K562 (cell line): ENCODE results near the gene ACVR2B. TPM values are rescaled to one million over a fixed set of nuclear protein-coding genes. Genes with fewer than 3 reads are reported as not detected.

ENCODE experiments used
- ATAC-seq: fragments of 200-7000 bp; cut with Tn5 transposase; 3 replicates; pipeline ENCODE4 v1.9.1; 2020; ENCODE audit warnings: moderate library complexity
- BruUV-seq: library from RNA; stranded (reverse); fragments of 400-500 nt; replicated peaks from 2 replicates; lab custom pipeline; 2021; lab: Mats Ljungman, UMichigan
- CTCF ChIA-PET: fragments of 300-600 bp; formaldehyde crosslinking; extraction: SDS; loops from one replicate; lab custom pipeline; 2021; ENCODE audit warnings: low intra/inter-chr PET ratio; lab: Yijun Ruan, JAX
- POLR2A ChIA-PET: fragments of 300-600, 350-650 bp; sonication (Branson Sonifier 250); formaldehyde crosslinking; extraction: SDS; loops from one replicate; lab custom pipeline; 2021; ENCODE audit warnings: antibody characterized with exemption, inconsistent platforms; lab: Yijun Ruan, JAX
- DNase-seq, 4 experiments: peaks; one replicate each; pipeline versions ENCODE4 v3.0.0 to v3.0.0-alpha.2; 2011 to 2018; ENCODE audit warnings: low spot score in 3 of 4, mixed read lengths in 3 of 4; ENCODE audit errors: extremely low read depth in 1 of 4
- FAIRE-seq: peaks from 2 replicates; lab custom pipeline; 2011; peaks lifted over from hg19 to GRCh38; lab: Jason Lieb, UNC
- H2AFZ ChIP-seq: 2 replicates; pipeline ENCODE4 v1.6.0; 2011; ENCODE audit warnings: low read depth, low read length, control low read depth, inconsistent platforms
- H3K27ac ChIP-seq: fragments of 200-600 bp; 3 replicates; pipeline ENCODE4 v1.8.0; 2011; ENCODE audit warnings: low read depth, mild to moderate bottlenecking, control low read depth, inconsistent platforms, low read length, moderate library complexity, mixed read lengths; ENCODE audit errors: extremely low read depth
- H3K27me3 ChIP-seq, 2 experiments: fragments of 300-600 bp in 1 of 2; 2 replicates in 1 of 2; 3 replicates in 1 of 2; pipeline versions ENCODE4 v1.6.0 to v1.8.0; 2011; ENCODE audit warnings: inconsistent platforms in 2 of 2, low read length in 2 of 2, mild to moderate bottlenecking in 1 of 2, mixed read lengths in 1 of 2, moderate library complexity in 1 of 2; ENCODE audit not compliant: control insufficient read depth in 2 of 2, insufficient read depth in 2 of 2
- H3K36me3 ChIP-seq: fragments of 300-600 bp; 3 replicates; pipeline ENCODE4 v1.8.0; 2011; ENCODE audit warnings: mild to moderate bottlenecking, low read length, inconsistent platforms; ENCODE audit not compliant: control insufficient read depth, insufficient read depth
- H3K4me1 ChIP-seq, 2 experiments: fragments of 200-600 bp in 1 of 2; replicated peaks in 1 of 2; 2 replicates in 1 of 2; 3 replicates in 1 of 2; pipeline versions ENCODE4 v1.5.1 to v1.8.0; 2011; ENCODE audit warnings: inconsistent platforms in 2 of 2, low read length in 2 of 2, mild to moderate bottlenecking in 1 of 2, mixed read lengths in 1 of 2, moderate library complexity in 1 of 2; ENCODE audit not compliant: control insufficient read depth in 2 of 2, insufficient read depth in 2 of 2
- H3K4me2 ChIP-seq: 2 replicates; pipeline ENCODE4 v1.6.1; 2011; ENCODE audit warnings: low read length, control low read depth, inconsistent platforms, mixed read lengths; ENCODE audit not compliant: insufficient read depth
- H3K4me3 ChIP-seq: fragments of 200-600 bp; sonication (generic), shearing (Covaris generic); 2 replicates; pipeline ENCODE4 v1.5.1; 2016; ENCODE audit warnings: control low read depth, inconsistent platforms
- H3K79me2 ChIP-seq: fragments of 200-600 bp; 3 replicates; pipeline ENCODE4 v1.8.0; 2011; ENCODE audit warnings: low read length, inconsistent platforms; ENCODE audit not compliant: control insufficient read depth, insufficient read depth
- H3K9ac ChIP-seq, 2 experiments: 2 replicates each; pipeline versions ENCODE4 v1.6.0 to v1.6.1; 2011; ENCODE audit warnings: low read depth in 2 of 2, low read length in 2 of 2, control low read depth in 1 of 2, inconsistent platforms in 1 of 2, mild to moderate bottlenecking in 1 of 2, mixed read lengths in 1 of 2; ENCODE audit not compliant: insufficient read depth in 1 of 2
- H3K9me1 ChIP-seq: one replicate; pipeline ENCODE4 v1.6.0; 2011; ENCODE audit warnings: inconsistent platforms, mild to moderate bottlenecking, low read length, moderate library complexity; ENCODE audit not compliant: control insufficient read depth, insufficient read depth
- H3K9me3 ChIP-seq: replicated peaks from 2 replicates; pipeline ENCODE4 v1.5.1; 2011; ENCODE audit warnings: low read depth, low read length, inconsistent platforms; ENCODE audit not compliant: control insufficient read depth, insufficient read depth
- H4K20me1 ChIP-seq: replicated peaks from 2 replicates; pipeline ENCODE4 v1.6.1; 2011; ENCODE audit warnings: low read length, inconsistent platforms, mixed read lengths; ENCODE audit not compliant: control insufficient read depth, insufficient read depth
- ATF7 ChIP-seq: fragments of 450-650 bp; IDR thresholded peaks from 2 replicates; pipeline ENCODE4 v1.7.1; 2014; ENCODE audit warnings: mild to moderate bottlenecking, moderate library complexity
- FOXA3 ChIP-seq, 2 experiments: fragments of 450-650 bp in 1 of 2; sonication (generic) in 1 of 2; formaldehyde crosslinking; IDR thresholded peaks in 1 of 2; conservative IDR thresholded peaks in 1 of 2; 2 replicates each; pipeline versions ENCODE4 v1.4.0 to v1.8.0; 2020 to 2022; ENCODE audit warnings: mild to moderate bottlenecking in 2 of 2, missing genetic modification reagents in 1 of 2
- WGBS: fragments of 100-300 bp; shearing (Covaris generic); methylation state at CpG from one replicate; pipeline ENCODE4 v1.1.6; 2016; ENCODE audit warnings: low coverage, mixed read lengths; ENCODE audit not compliant: insufficient coverage; ENCODE audit errors: missing lambda C conversion rate; 5-methylcytosine and 5-hydroxymethylcytosine counted together
- in situ Hi-C: fragments of 300-500 bp; cut with MboI; formaldehyde crosslinking; loops from 4 replicates; pipeline ENCODE4 v1.15.0; 2018; ENCODE audit warnings: inconsistent platforms, mixed read lengths
- intact Hi-C: fragments of 100-400 bp; cut with micrococcal nuclease; formaldehyde crosslinking; loops from 2 replicates; pipeline ENCODE4 v1.14.2; 2022
- polyA plus RNA-seq, 8 experiments: library from polyadenylated mRNA; depleted of rRNA in 4 of 8; stranded (reverse) in 5 of 8; unstranded in 3 of 8; fragments of >200 nt; fragmentation: Nextera tagmentation in 2 of 8; fragmentation: Illumina TruSeq in 1 of 8; extraction: Ambion mirVana in 2 of 8; extraction: Trizol in 1 of 8; gene quantifications; 2 replicates each; pipeline versions ENCODE4 v1.2.1 to v1.2.3, GENCODE V29; 2011 to 2014; ENCODE audit warnings: inconsistent platforms in 1 of 8, missing spikeins in 1 of 8
- small RNA-seq: library from RNA; depleted of rRNA; stranded (forward); fragments of <200 nt; gene quantifications from one replicate; pipeline ENCODE3, GENCODE V24; 2014
- total RNA-seq, 7 experiments: library from RNA; depleted of rRNA in 6 of 7; stranded (reverse); fragments of >200 nt in 6 of 7; fragmentation: Illumina TruSeq in 2 of 7; extraction: Trizol in 2 of 7; gene quantifications; 2 replicates each; pipeline versions ENCODE4 v1.2.1 to v1.2.3, GENCODE V29; 2011 to 2021; ENCODE audit warnings: low replicate concordance in 1 of 7

Gene ACVR2B
- total and polyA plus RNA-seq, 9 of the 15 experiments (the other 6 are each of a cell fraction or from before 2014, with no cell fraction given): 1.8 to 23.7 (median 7.1) TPM

DNA sequence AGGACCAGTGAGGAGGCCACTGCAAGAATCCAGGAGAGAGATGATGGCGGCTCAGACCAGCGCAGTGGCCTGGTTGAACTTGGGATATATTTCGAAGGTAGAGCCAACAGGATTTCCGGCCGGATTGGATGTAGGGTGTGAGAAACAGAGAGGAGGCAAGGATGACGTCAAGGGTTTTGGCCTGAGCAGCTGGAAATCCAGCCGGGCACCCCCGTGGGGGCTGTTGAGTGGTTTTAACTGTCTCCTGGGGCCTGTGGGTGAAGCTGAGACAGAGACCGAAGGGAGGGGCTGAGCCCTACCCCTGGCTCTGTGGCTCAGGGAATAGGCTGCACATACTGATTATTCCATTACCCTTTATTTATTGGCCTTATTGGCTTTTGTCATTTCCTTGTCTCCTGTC, 88.1 kb downstream of the ACVR2B start:
- FAIRE-seq (no peak), DNase-seq (no peak), ATAC-seq (0 out of 3 replicates have a peak, but pooled peaks have one; percentile 15)
- intact Hi-C loops: no loop called here
- no peaks in the 10 kb centered on the region for H3K36me3 ChIP-seq
- peaks cover 0 to 8% of the 10 kb centered on the region in 2 experiments; a peak in 1 of 5 replicates for H3K4me1 ChIP-seq
- peaks cover 27 to 56% of the 10 kb centered on the region in 2 experiments; a peak in 4 of 5 replicates for H3K27me3 ChIP-seq
- H3K9me3 ChIP-seq: no peaks in the 10 kb centered on the region
- POLR2A ChIA-PET: interaction anchor here (0.6 to 0.9 kb wide), 2 partner anchors 8 to 23 kb away, joined by 3 to 4 read pairs; no protein-coding TSS in a partner anchor
- no TSS peak for BruUV-seq
- H3K27ac ChIP-seq: no peak overlapping the region
- peak; percentile 28; the same call in 1 of the 2 replicates for TF ChIP-seq ATF7
- no peak for TF ChIP-seq FOXA3 (CRISPR knock-in tag; conservative IDR thresholded peaks at IDR 0.05 in 1 of 2, IDR thresholded peaks at IDR 0.05 in 1 of 2)
- H3K9me1 ChIP-seq: no peaks in the 10 kb centered on the region
- no peaks in the 10 kb centered on the region for H3K79me2 ChIP-seq
- no peak overlapping the region for H3K4me2 ChIP-seq
- no peak overlapping the region for H3K4me3 ChIP-seq
- WGBS: 9% methylated on average over 9 of the region's 9 CpGs
- H2AFZ ChIP-seq: no peak overlapping the region
- CTCF ChIA-PET: no interaction called here
- 0 out of 2 replicates have a peak, but pooled peaks cover 3% of the 10 kb centered on the region for H4K20me1 ChIP-seq
- no peak overlapping the region for H3K9ac ChIP-seq
- in situ Hi-C loops: no loop called here

Small RNA genes within 50 kb of the gene (small RNA-seq; reads per million reads assigned to genes)
- not detected for gene RF00019

Other genes with a start within 250 kb of the ACVR2B start
- gene SLC22A13, start 188.1 kb upstream of the ACVR2B start, total RNA-seq (2014; rRNA removed): not detected in 2 replicates
- gene SLC22A13, start 188.1 kb upstream of the ACVR2B start, total RNA-seq (2014; rRNA removed; fragmentation: Illumina TruSeq; extraction: Trizol): 0.13 and 0.18 TPM in 2 replicates
- 0.30 and 0.36 TPM in 2 replicates for gene SLC22A13, start 188.1 kb upstream of the ACVR2B start, total RNA-seq (2015; rRNA removed; fragmentation: Illumina TruSeq; extraction: Trizol)
- gene SLC22A13, start 188.1 kb upstream of the ACVR2B start, total RNA-seq (2021): 0.29 and 0.49 TPM in 2 replicates
- 0.15 and 0.19 TPM in 2 replicates for gene SLC22A13, start 188.1 kb upstream of the ACVR2B start, polyA plus RNA-seq (2011; rRNA removed)
- 0.07 and 0.15 TPM in 2 replicates for gene SLC22A13, start 188.1 kb upstream of the ACVR2B start, polyA plus RNA-seq (2014; fragmentation: Illumina TruSeq; extraction: Trizol)
- gene SLC22A13, start 188.1 kb upstream of the ACVR2B start, polyA plus RNA-seq (2014; fragmentation: Nextera tagmentation; extraction: Ambion mirVana): not detected
- gene SLC22A13, start 188.1 kb upstream of the ACVR2B start, polyA plus RNA-seq (2014; rRNA removed): 0.09 TPM in 1 of 2 replicates, not detected in the other
- gene SLC22A14, start 171.6 kb upstream of the ACVR2B start, total RNA-seq (2014; rRNA removed): not detected in 2 replicates
- gene SLC22A14, start 171.6 kb upstream of the ACVR2B start, total RNA-seq (2014; rRNA removed; fragmentation: Illumina TruSeq; extraction: Trizol): not detected in 2 replicates
- gene SLC22A14, start 171.6 kb upstream of the ACVR2B start, total RNA-seq (2015; rRNA removed; fragmentation: Illumina TruSeq; extraction: Trizol): 0.07 TPM in 1 of 2 replicates, not detected in the other
- gene SLC22A14, start 171.6 kb upstream of the ACVR2B start, total RNA-seq (2021): not detected in 2 replicates
- gene SLC22A14, start 171.6 kb upstream of the ACVR2B start, polyA plus RNA-seq (2011; rRNA removed): 0.04 TPM in 1 of 2 replicates, not detected in the other
- not detected in 2 replicates for gene SLC22A14, start 171.6 kb upstream of the ACVR2B start, polyA plus RNA-seq (2014; fragmentation: Illumina TruSeq; extraction: Trizol)
- under 1 TPM in 1 of 2 experiments, not detected in 1; 0.03 TPM for gene SLC22A14, start 171.6 kb upstream of the ACVR2B start, polyA plus RNA-seq (2014; fragmentation: Nextera tagmentation; extraction: Ambion mirVana)
- gene SLC22A14, start 171.6 kb upstream of the ACVR2B start, polyA plus RNA-seq (2014; rRNA removed): 0.07 TPM in 1 of 2 replicates, not detected in the other
- 10.6 and 17.3 TPM in 2 replicates for gene XYLB, start 107.1 kb upstream of the ACVR2B start, total RNA-seq (2014; rRNA removed)
- gene XYLB, start 107.1 kb upstream of the ACVR2B start, total RNA-seq (2014; rRNA removed; fragmentation: Illumina TruSeq; extraction: Trizol): 10.6 and 13.2 TPM in 2 replicates
- gene XYLB, start 107.1 kb upstream of the ACVR2B start, total RNA-seq (2015; rRNA removed; fragmentation: Illumina TruSeq; extraction: Trizol): 12.5 and 14.6 TPM in 2 replicates
- gene XYLB, start 107.1 kb upstream of the ACVR2B start, total RNA-seq (2021): 19.5 and 20.2 TPM in 2 replicates
- 12.7 and 15.1 TPM in 2 replicates for gene XYLB, start 107.1 kb upstream of the ACVR2B start, polyA plus RNA-seq (2011; rRNA removed)
- gene XYLB, start 107.1 kb upstream of the ACVR2B start, polyA plus RNA-seq (2014; fragmentation: Illumina TruSeq; extraction: Trizol): 15.5 and 17.0 TPM in 2 replicates
- 1 to 10 TPM; 4.0 to 6.1 TPM for gene XYLB, start 107.1 kb upstream of the ACVR2B start, polyA plus RNA-seq (2014; fragmentation: Nextera tagmentation; extraction: Ambion mirVana)
- gene XYLB, start 107.1 kb upstream of the ACVR2B start, polyA plus RNA-seq (2014; rRNA removed): 12.5 and 12.8 TPM in 2 replicates
- 9.9 and 10.8 TPM in 2 replicates for gene EXOG, start 42.5 kb downstream of the ACVR2B start, total RNA-seq (2014; rRNA removed)
- gene EXOG, start 42.5 kb downstream of the ACVR2B start, total RNA-seq (2014; rRNA removed; fragmentation: Illumina TruSeq; extraction: Trizol): 16.3 and 18.1 TPM in 2 replicates
- gene EXOG, start 42.5 kb downstream of the ACVR2B start, total RNA-seq (2015; rRNA removed; fragmentation: Illumina TruSeq; extraction: Trizol): 13.6 and 15.7 TPM in 2 replicates
- 14.4 and 14.5 TPM in 2 replicates for gene EXOG, start 42.5 kb downstream of the ACVR2B start, total RNA-seq (2021)
- gene EXOG, start 42.5 kb downstream of the ACVR2B start, polyA plus RNA-seq (2011; rRNA removed): 12.0 and 16.9 TPM in 2 replicates
- gene EXOG, start 42.5 kb downstream of the ACVR2B start, polyA plus RNA-seq (2014; fragmentation: Illumina TruSeq; extraction: Trizol): 13.4 and 13.9 TPM in 2 replicates
- 10 to 100 TPM; 13.1 to 21.7 TPM for gene EXOG, start 42.5 kb downstream of the ACVR2B start, polyA plus RNA-seq (2014; fragmentation: Nextera tagmentation; extraction: Ambion mirVana)
- gene EXOG, start 42.5 kb downstream of the ACVR2B start, polyA plus RNA-seq (2014; rRNA removed): 12.9 and 14.8 TPM in 2 replicates
- 0.41 and 0.45 TPM in 2 replicates for gene SCN5A, start 195.8 kb downstream of the ACVR2B start, total RNA-seq (2014; rRNA removed)
- gene SCN5A, start 195.8 kb downstream of the ACVR2B start, total RNA-seq (2014; rRNA removed; fragmentation: Illumina TruSeq; extraction: Trizol): not detected in 2 replicates
- 0.07 and 0.26 TPM in 2 replicates for gene SCN5A, start 195.8 kb downstream of the ACVR2B start, total RNA-seq (2015; rRNA removed; fragmentation: Illumina TruSeq; extraction: Trizol)
- 0.22 and 0.27 TPM in 2 replicates for gene SCN5A, start 195.8 kb downstream of the ACVR2B start, total RNA-seq (2021)
- gene SCN5A, start 195.8 kb downstream of the ACVR2B start, polyA plus RNA-seq (2011; rRNA removed): 0.10 and 0.11 TPM in 2 replicates
- 0.21 and 0.40 TPM in 2 replicates for gene SCN5A, start 195.8 kb downstream of the ACVR2B start, polyA plus RNA-seq (2014; fragmentation: Illumina TruSeq; extraction: Trizol)
- under 1 TPM in 1 of 2 experiments, not detected in 1; 0.15 TPM for gene SCN5A, start 195.8 kb downstream of the ACVR2B start, polyA plus RNA-seq (2014; fragmentation: Nextera tagmentation; extraction: Ambion mirVana)
- 0.34 and 1.4 TPM in 2 replicates for gene SCN5A, start 195.8 kb downstream of the ACVR2B start, polyA plus RNA-seq (2014; rRNA removed)